Measurements from ENCODE around the gene ATXN10.

DNA sequence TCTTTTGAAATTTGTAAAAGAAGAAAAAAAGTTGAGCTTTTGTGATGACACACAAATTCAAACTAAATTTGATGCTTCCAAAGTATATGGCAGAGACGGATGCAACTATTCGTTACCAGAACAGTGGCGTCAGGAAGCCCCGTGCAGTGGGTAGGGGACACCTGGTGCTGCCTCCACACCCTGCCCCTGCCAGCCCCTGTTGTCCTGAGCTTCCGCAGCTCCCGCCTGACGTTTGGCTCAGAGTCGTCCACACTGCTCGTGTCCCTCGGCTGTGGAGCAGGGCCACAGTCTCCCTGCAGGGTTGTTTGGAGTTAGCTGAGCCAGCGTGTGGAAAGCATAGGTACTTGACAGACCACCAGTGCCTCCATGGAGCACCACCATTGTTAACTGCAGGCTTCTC lies 86.3 kb downstream of the ATXN10 start:
- TF ChIP-seq CBX2 (IDR thresholded peaks at IDR 0.05; ENCODE audit: low read depth, low read length) (no peak), CBX2 (CRISPR knock-in tag; IDR thresholded peaks at IDR 0.05; ENCODE audit: low read depth) (no peak), ZSCAN29 (CRISPR knock-in tag; conservative IDR thresholded peaks at IDR 0.05) (no peak), GTF3A (CRISPR knock-in tag; conservative IDR thresholded peaks at IDR 0.05) (no peak), HNRNPUL1 (IDR thresholded peaks at IDR 0.05; ENCODE audit: low read depth, low read length) (no peak), KDM3A (CRISPR knock-in tag; IDR thresholded peaks at IDR 0.05; ENCODE audit: low read depth) (no peak), POLR2AphosphoS5 (IDR thresholded peaks at IDR 0.05; ENCODE audit: low read depth, low read length) (no peak), ZNF598 (CRISPR knock-in tag; IDR thresholded peaks at IDR 0.05; ENCODE audit: borderline replicate concordance) (no peak), KAT7 (CRISPR knock-in tag; IDR thresholded peaks at IDR 0.05; ENCODE audit: borderline replicate concordance) (no peak), ZNF841 (CRISPR knock-in tag; IDR thresholded peaks at IDR 0.05; ENCODE audit: borderline replicate concordance) (no peak), USF2 (IDR thresholded peaks at IDR 0.05; ENCODE audit: low read depth, low read length) (no peak), USF2 (CRISPR knock-in tag; IDR thresholded peaks at IDR 0.05; ENCODE audit: borderline replicate concordance) (no peak), CHD2 (IDR thresholded peaks at IDR 0.05; ENCODE audit: low read depth, low read length) (no peak), HHEX (CRISPR knock-in tag; IDR thresholded peaks at IDR 0.05) (no peak)
- TF ChIP-seq, protein P1, sequence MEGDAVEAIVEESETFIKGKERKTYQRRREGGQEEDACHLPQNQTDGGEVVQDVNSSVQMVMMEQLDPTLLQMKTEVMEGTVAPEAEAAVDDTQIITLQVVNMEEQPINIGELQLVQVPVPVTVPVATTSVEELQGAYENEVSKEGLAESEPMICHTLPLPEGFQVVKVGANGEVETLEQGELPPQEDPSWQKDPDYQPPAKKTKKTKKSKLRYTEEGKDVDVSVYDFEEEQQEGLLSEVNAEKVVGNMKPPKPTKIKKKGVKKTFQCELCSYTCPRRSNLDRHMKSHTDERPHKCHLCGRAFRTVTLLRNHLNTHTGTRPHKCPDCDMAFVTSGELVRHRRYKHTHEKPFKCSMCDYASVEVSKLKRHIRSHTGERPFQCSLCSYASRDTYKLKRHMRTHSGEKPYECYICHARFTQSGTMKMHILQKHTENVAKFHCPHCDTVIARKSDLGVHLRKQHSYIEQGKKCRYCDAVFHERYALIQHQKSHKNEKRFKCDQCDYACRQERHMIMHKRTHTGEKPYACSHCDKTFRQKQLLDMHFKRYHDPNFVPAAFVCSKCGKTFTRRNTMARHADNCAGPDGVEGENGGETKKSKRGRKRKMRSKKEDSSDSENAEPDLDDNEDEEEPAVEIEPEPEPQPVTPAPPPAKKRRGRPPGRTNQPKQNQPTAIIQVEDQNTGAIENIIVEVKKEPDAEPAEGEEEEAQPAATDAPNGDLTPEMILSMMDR (CRISPR knock-in tag; IDR thresholded peaks at IDR 0.05), result no peak

Data from HepG2 (cell line).